Panc1 (cell line): Measurements from ENCODE around the gene NFKBIL1. TPM values are rescaled to one million over a fixed set of nuclear protein-coding genes. Genes with fewer than 3 reads are reported as not detected.

Experiments
- ATAC-seq: fragments of 200-7000 bp; cut with Tn5 transposase; 2 replicates; pipeline ENCODE4 v1.9.1; 2020; ENCODE audit warnings: mild to moderate bottlenecking, moderate library complexity
- BruUV-seq: library from RNA; stranded (reverse); fragments of 400-500 nt; replicated peaks from 2 replicates; lab custom pipeline; 2021; lab: Mats Ljungman, UMichigan
- CTCF ChIA-PET: fragments of 300-600 bp; sonication (Branson Sonifier 250); formaldehyde crosslinking; loops from one replicate; lab custom pipeline; 2022; ENCODE audit warnings: antibody characterized with exemption; lab: Charles Lee
- POLR2A ChIA-PET: fragments of 300-600 bp; sonication (Branson Sonifier 250); formaldehyde crosslinking; loops from one replicate; lab custom pipeline; 2022; ENCODE audit warnings: antibody characterized with exemption; lab: Charles Lee
- DNase-seq: peaks from one replicate; pipeline ENCODE4 v3.0.0-alpha.2; 2010; ENCODE audit warnings: low read depth, low spot score
- H3K27ac ChIP-seq: 2 replicates; pipeline ENCODE4 v1.5.1; 2011; ENCODE audit warnings: mild to moderate bottlenecking, low read length, inconsistent platforms
- H3K27me3 ChIP-seq: fragments of 200-500 bp; sonication (Bioruptor generic); 2 replicates; pipeline ENCODE4 v1.6.0; 2014; ENCODE audit warnings: low read length, inconsistent platforms; ENCODE audit not compliant: control insufficient read depth, insufficient read depth
- H3K36me3 ChIP-seq: fragments of 200-500 bp; sonication (Bioruptor generic); 2 replicates; pipeline ENCODE4 v1.5.1; 2014; ENCODE audit warnings: inconsistent platforms, mild to moderate bottlenecking, low read length, moderate library complexity; ENCODE audit not compliant: control insufficient read depth, insufficient read depth
- H3K4me1 ChIP-seq: 2 replicates; pipeline ENCODE4 v1.5.1; 2011; ENCODE audit warnings: inconsistent platforms, mild to moderate bottlenecking, low read length, moderate library complexity; ENCODE audit not compliant: control insufficient read depth, insufficient read depth
- H3K4me3 ChIP-seq, 2 experiments: 2 replicates each; pipeline ENCODE4 v1.5.1; 2011 to 2012; ENCODE audit warnings: low read depth in 2 of 2, low read length in 2 of 2, mild to moderate bottlenecking in 2 of 2, inconsistent platforms in 1 of 2, moderate library complexity in 1 of 2
- H3K9me3 ChIP-seq: fragments of 200-500 bp; sonication (Bioruptor generic); 2 replicates; pipeline ENCODE4 v1.5.1; 2014; ENCODE audit warnings: low read depth, mild to moderate bottlenecking, inconsistent platforms, low read length, moderate library complexity; ENCODE audit not compliant: control insufficient read depth, insufficient read depth
- POLR2AphosphoS5 ChIP-seq: IDR thresholded peaks from 2 replicates; pipeline ENCODE4 v1.6.1; 2012; ENCODE audit warnings: mild to moderate bottlenecking, low read depth, low read length, moderate library complexity
- SIN3A ChIP-seq: IDR thresholded peaks from 2 replicates; pipeline ENCODE4 v1.6.1; 2012; ENCODE audit warnings: low read depth, mild to moderate bottlenecking, low read length, moderate library complexity, borderline replicate concordance; ENCODE audit not compliant: insufficient read depth
- TCF7L2 ChIP-seq: IDR thresholded peaks from 2 replicates; pipeline ENCODE4 v1.6.1; 2011; ENCODE audit warnings: mild to moderate bottlenecking, low read depth, low read length, inconsistent platforms
- in situ Hi-C: cut with HindIII; loops from 2 replicates; pipeline ENCODE4 v1.10.0; 2016; ENCODE audit warnings: low sequenced_read_pairs, low pct_unique_long_range_greater_than_20kb
- intact Hi-C: fragments of 100-400 bp; cut with micrococcal nuclease; formaldehyde crosslinking; loops from one replicate; pipeline ENCODE4 v1.10.0; 2022; ENCODE audit not compliant: unreplicated experiment
- total RNA-seq: library from RNA; stranded (reverse); gene quantifications from one replicate; pipeline ENCODE4 v1.2.1, GENCODE V29; 2021; ENCODE audit not compliant: unreplicated experiment
- TF ChIP-seq, protein P1 (sequence below), 2 experiments: IDR thresholded peaks; 2 replicates each; pipeline ENCODE4 v1.6.1; 2011 to 2012; ENCODE audit warnings: low read depth in 2 of 2, control low read depth in 1 of 2, low read length in 1 of 2, mild to moderate bottlenecking in 1 of 2, moderate library complexity in 1 of 2; ENCODE audit not compliant: insufficient read depth in 1 of 2
- TF ChIP-seq, protein P2 (sequence below): fragments of 450-650 bp; IDR thresholded peaks from 2 replicates; pipeline ENCODE4 v1.5.1; 2017; ENCODE audit warnings: mild to moderate bottlenecking

Gene NFKBIL1
- total RNA-seq, 1 experiment from 2014 or later, result 27.9 TPM

DNA sequence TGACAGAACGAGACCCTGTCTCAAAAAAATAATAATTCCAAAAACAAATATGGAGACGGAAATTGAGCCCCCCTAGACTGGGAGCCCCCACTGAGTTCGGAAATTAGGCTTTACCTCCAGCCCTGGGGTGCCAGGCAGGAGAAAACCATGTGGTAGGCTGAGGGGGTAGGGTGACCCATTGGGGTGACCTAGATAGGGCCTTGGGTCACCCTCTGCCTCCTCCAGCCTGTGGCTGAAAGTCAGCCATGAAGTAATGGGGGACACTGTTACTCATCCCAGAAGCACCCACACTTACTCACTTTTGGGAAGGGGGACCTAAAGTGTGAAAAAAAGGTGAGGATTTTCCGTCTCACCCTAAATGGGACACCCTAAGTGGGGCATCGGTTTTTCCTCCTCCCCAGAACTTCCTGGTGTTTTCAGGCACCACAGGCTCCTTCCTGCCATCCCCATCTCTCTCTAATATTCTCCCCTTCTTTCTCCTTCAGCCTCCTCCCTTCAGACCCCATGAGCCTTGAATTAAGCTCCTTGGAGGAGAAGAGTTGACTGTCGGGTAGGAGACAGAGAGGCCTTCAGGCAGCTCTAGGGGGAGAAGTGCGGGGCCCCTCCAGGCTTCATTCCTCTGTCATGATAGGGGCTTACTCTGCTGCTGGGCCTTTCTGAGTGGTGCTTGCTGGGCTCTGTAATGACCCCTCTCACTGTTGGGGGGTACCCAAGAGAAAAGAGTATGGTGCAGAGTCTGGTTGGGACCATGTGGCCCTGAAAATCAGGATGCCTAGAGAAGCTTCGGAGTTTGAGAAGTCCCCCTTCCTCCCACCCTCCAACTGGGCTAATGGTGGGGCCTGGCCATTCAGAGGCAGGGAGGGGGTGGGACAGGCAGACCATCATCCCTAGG lies 32.4 kb downstream of the NFKBIL1 start:
- peak overlapping the region in 1 of 2 experiments; percentile 80; a peak in 1 of 4 replicates for H3K4me3 ChIP-seq
- ChIA-PET CTCF (interaction anchor here (0.6 to 3.0 kb wide), 6 partner anchors 13 to 54 kb away, joined by 3 to 22 read pairs (median 10); partner anchors contain the start of genes ATP6V1G2, NCR3 and NFKBIL1), POLR2A (interaction anchor here (0.7 to 1.1 kb wide), 2 partner anchors 30 to 71 kb away, joined by 4 to 5 read pairs; no protein-coding TSS in a partner anchor)
- no peaks in the 10 kb centered on the region for H3K9me3 ChIP-seq
- H3K27me3 ChIP-seq, result no peaks in the 10 kb centered on the region
- H3K27ac ChIP-seq, result peak overlapping the region; percentile 46
- no peak for DNase-seq
- no peak for ATAC-seq
- intact Hi-C loops, result loop anchor here (2.0 kb wide), 1 partner anchor 17 kb away; no protein-coding TSS in a partner anchor
- no TSS peak for BruUV-seq
- peaks cover 22% of the 10 kb centered on the region for H3K4me1 ChIP-seq
- H3K36me3 ChIP-seq, result no peaks in the 10 kb centered on the region
- in situ Hi-C loops, result no loop called here
- TF ChIP-seq SIN3A (no peak), TCF7L2 (no peak), POLR2AphosphoS5 (no peak)

DNA sequence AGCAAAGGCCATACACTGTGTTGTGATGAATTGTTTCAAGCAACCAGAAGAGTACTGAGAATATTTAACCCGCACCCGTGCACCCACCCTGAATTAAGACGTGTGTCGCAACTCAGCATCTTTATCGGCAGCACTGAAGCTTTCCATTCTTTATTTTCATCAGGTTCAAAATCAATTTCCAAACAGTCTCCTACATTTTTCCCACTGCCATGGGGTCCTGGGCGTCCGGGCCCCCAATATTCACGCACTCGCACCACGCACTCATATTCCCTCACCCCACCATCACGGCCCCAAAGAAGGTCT lies 33.0 kb downstream of the NFKBIL1 start:
- in situ Hi-C loops, result no loop called here
- Histone ChIP-seq H3K9me3 (no peaks in the 10 kb centered on the region), H3K4me1 (peaks cover 22% of the 10 kb centered on the region), H3K27me3 (no peaks in the 10 kb centered on the region), H3K36me3 (no peaks in the 10 kb centered on the region), H3K27ac (peak overlapping the region; percentile 84), H3K4me3 (peak overlapping the region; percentile 78 to 80)
- CTCF ChIA-PET, result interaction anchor here (0.6 to 3.0 kb wide), 6 partner anchors 12 to 55 kb away, joined by 3 to 22 read pairs (median 10); partner anchors contain the start of genes ATP6V1G2, NCR3 and NFKBIL1
- BruUV-seq, result no TSS peak
- intact Hi-C loops, result loop anchor here (2.0 kb wide), 1 partner anchor 16 kb away; no protein-coding TSS in a partner anchor
- POLR2A ChIA-PET, result interaction anchor here (0.7 to 1.1 kb wide), 2 partner anchors 29 to 70 kb away, joined by 4 to 5 read pairs; no protein-coding TSS in a partner anchor
- ATAC-seq (no peak), DNase-seq (no peak)
- no peak for TF ChIP-seq TCF7L2
- TF ChIP-seq, protein P1, sequence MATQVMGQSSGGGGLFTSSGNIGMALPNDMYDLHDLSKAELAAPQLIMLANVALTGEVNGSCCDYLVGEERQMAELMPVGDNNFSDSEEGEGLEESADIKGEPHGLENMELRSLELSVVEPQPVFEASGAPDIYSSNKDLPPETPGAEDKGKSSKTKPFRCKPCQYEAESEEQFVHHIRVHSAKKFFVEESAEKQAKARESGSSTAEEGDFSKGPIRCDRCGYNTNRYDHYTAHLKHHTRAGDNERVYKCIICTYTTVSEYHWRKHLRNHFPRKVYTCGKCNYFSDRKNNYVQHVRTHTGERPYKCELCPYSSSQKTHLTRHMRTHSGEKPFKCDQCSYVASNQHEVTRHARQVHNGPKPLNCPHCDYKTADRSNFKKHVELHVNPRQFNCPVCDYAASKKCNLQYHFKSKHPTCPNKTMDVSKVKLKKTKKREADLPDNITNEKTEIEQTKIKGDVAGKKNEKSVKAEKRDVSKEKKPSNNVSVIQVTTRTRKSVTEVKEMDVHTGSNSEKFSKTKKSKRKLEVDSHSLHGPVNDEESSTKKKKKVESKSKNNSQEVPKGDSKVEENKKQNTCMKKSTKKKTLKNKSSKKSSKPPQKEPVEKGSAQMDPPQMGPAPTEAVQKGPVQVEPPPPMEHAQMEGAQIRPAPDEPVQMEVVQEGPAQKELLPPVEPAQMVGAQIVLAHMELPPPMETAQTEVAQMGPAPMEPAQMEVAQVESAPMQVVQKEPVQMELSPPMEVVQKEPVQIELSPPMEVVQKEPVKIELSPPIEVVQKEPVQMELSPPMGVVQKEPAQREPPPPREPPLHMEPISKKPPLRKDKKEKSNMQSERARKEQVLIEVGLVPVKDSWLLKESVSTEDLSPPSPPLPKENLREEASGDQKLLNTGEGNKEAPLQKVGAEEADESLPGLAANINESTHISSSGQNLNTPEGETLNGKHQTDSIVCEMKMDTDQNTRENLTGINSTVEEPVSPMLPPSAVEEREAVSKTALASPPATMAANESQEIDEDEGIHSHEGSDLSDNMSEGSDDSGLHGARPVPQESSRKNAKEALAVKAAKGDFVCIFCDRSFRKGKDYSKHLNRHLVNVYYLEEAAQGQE (IDR thresholded peaks at IDR 0.05; ENCODE audit: insufficient read depth in 1 of 2, low read depth in 2 of 2, low read length in 1 of 2), result no peak
- TF ChIP-seq, protein P2, sequence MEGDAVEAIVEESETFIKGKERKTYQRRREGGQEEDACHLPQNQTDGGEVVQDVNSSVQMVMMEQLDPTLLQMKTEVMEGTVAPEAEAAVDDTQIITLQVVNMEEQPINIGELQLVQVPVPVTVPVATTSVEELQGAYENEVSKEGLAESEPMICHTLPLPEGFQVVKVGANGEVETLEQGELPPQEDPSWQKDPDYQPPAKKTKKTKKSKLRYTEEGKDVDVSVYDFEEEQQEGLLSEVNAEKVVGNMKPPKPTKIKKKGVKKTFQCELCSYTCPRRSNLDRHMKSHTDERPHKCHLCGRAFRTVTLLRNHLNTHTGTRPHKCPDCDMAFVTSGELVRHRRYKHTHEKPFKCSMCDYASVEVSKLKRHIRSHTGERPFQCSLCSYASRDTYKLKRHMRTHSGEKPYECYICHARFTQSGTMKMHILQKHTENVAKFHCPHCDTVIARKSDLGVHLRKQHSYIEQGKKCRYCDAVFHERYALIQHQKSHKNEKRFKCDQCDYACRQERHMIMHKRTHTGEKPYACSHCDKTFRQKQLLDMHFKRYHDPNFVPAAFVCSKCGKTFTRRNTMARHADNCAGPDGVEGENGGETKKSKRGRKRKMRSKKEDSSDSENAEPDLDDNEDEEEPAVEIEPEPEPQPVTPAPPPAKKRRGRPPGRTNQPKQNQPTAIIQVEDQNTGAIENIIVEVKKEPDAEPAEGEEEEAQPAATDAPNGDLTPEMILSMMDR, result no peak
- no peak for TF ChIP-seq POLR2AphosphoS5
- no peak for TF ChIP-seq SIN3A
